ENCODE measurements around the gene NUDCD3.
A peak's percentile ranks its signal among the peaks of the same experiment; 100 is the strongest.

The NUDCD3 gene

DNA sequence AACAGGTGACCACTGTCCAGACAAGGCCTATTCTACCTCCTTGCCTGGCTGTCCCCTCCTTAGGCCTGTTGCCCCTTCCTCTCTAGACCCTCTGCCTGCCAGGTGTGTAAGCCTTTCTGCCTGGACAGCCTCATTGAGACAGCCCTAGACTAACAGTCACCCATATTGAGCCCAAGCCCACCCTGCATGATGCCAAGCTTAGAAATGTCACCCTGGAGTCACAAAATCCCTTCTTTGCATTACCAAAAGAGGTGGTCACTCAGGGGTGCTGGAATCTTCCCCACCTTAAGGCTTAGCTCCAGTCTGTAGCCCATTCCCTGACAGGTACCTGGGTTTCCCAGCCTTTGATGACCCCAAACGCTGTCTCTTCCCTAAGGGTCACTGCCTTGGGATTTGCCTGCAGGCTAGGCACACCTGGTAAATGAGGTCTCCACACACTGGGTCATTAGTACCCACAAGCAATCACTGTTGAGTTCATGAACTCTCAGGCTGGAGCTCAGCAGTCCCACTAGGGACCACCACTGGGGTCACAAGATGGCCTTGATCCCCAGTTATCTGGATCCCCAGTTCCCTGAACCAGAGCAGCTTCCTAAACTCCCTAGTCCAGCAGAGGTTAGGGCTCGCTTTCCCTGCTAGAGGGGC, 110.1 kb downstream of the NUDCD3 start:
- in situ Hi-C loops (cut with HindIII; ENCODE audit: low pct_ligation_motif_present, low pct_unique_long_range_greater_than_20kb, low sequenced_read_pairs), result no loop called here
- no peak for DNase-seq

DNA sequence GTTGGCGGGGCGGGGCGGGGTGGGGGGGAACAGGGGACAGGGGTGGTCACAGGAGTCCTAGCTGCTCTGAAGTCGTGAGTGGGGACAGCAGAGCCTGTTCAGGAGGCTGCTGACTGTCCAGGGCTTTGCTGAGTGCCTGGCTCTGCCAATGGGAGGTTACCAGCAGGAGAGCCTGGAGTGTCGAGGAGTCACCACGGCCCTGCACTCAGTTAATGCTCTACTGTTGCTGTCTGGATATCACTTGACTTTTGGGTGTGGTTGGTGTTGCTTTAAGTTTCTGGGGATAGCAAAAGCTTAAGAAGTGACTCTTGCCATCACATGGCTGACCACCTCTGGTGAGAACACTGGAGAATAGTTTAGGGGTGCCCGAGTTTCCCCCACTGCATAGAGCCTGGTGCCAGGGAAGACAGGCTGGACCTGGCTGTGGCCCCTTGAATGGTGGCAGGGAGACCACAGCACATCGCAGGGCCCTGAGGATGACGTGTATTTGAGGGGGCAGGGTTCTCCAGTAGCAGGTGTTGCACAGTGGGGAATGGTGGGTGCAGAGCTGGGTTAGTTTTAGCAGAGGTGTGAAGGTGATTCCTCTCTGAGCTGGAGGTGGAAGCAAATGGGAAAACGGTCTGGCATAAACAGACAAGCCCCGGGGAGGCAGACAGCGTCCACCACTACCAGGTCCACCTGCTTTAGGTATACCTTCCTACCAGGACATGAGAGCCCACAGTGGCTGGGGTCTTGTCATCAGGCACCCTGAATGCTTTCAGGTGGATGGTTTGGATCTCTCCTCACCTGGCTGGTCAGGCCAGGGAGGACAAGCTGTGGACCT, 110.9 kb downstream of the NUDCD3 start:
- DNase-seq, result no peak
- in situ Hi-C loops (cut with HindIII; ENCODE audit: low pct_ligation_motif_present, low pct_unique_long_range_greater_than_20kb, low sequenced_read_pairs), result no loop called here

DNA sequence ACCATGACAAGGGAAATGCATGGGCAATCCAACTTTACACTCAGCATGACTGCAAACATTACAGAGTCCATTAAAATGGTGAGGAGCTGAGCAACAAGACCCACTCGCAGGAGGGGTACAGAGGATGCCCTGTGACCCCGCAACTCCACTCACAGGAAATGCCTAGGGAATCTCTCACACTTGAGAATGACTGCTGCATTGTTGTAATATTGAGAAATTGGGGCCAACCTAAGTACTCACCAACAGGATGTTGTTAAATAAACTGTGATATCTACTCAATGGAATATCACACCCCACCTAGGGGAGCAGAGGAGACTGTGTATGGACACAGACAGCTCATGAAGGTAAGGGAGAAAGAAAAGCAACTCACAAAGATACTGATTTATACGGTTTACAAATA, 111.7 kb downstream of the NUDCD3 start:
- in situ Hi-C loops (cut with HindIII; ENCODE audit: low pct_ligation_motif_present, low pct_unique_long_range_greater_than_20kb, low sequenced_read_pairs), result no loop called here
- peak; percentile 23 for DNase-seq

DNA sequence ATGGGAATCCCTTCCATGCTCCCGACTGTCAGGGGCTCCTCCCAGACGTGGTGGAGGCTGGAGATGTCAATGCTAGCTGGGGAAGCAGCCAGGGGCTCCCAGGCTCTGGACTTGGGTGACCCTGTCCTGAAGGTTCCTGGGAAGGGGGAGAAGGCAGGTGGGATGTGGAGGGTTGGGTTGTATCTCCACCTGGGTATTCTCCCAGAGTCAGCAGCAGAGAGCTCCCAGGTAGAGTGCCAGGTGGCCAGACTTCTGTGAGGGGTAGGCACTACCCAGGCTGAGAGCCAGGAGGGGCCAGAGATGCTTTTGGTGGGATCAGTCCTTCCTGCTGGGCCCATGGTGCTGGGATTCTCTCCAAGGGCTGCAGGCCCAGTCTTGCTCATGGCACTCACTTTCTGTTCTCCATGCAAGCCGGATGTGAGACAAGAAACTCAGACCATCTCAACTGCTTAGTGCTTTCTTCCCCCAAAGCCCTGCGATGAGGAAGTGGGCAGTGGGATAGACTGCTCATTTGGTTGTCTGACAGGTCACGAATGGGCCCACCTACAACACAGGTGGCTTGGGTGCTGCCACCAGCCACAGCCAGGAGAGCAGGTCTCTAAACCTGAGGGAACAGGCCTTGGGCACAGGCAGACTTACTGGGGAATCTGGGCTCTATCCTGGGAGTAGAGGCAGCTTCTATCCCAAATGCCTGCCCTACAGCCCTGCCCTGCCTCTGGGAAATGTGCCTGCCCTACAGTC, 112.6 kb downstream of the NUDCD3 start:
- in situ Hi-C loops (cut with HindIII; ENCODE audit: low pct_ligation_motif_present, low pct_unique_long_range_greater_than_20kb, low sequenced_read_pairs), result no loop called here
- DNase-seq, result no peak

DNA sequence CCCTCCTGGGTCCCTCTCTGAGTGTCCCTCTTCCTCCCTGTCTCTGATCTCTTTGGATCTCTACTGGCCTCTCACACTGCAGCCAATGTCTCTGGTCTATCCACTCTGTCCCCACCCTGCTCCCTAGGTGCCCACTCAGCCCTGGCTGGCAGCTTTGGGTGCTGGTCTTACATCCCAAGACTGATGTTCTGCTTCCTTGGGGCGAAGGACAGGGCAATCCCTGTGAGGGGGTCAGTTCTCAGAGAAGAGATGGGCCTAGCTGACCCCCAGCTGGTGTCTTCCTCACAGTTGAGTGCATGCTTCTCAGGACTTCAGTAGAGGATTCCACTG, 113.4 kb downstream of the NUDCD3 start:
- in situ Hi-C loops (cut with HindIII; ENCODE audit: low pct_ligation_motif_present, low pct_unique_long_range_greater_than_20kb, low sequenced_read_pairs), result no loop called here
- no peak for DNase-seq

DNA sequence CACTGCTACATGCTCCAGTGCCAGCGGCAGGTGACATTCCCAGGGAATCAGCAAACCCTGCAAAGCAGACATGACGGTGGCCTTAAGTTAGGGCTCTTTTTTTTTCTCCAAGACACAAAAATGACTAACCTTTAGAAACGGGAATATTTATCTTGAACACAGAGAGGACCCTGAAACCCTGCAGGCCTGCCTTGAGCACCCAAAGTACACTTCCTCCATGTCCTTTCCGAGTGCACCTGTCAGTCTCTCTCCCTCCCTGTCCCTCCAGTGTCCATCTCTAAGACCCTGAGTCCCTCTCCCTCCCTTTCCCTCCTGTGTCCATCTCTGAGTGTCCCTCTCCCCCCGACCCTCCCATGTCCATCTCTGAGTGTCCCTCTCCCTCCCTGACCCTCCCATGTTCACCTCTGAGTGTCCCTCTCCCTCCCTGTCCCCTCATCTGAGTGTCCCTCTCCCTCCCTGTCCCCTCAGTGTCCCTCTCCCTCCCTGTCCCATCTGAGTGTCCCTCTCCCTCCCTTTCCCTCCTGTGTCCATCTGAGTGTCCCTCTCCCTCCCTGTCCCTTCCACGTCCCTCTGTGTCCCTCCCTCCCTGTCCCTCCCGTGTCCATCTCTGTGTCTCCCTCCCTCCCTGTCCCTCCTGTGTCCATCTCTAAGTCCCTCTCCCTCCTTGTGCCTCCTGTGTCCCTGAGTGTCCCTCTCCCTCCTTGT, 113.9 kb downstream of the NUDCD3 start:
- in situ Hi-C loops (cut with HindIII; ENCODE audit: low pct_ligation_motif_present, low pct_unique_long_range_greater_than_20kb, low sequenced_read_pairs), result no loop called here
- DNase-seq, result no peak

DNA sequence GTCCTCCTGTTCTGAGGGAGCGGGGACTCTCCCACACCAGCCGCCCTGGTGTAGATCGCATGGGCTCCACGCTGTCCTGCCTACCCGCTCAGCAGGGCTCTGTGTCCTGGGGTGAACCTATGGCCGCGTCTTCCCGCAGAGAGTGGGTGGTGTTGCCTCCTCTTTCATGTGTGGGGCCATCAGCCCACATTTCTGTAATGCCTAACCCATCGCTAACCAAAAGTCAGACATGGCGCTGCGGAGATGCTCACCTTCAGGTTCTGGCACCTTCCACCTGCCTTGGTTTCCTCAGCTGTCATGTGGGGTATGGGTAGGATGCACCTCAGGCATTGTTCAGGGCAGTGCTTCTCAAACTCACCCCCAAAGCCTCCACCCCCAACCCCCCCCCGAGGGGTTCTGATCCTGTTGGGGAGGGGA, 114.5 kb downstream of the NUDCD3 start:
- DNase-seq, result no peak
- in situ Hi-C loops (cut with HindIII; ENCODE audit: low pct_ligation_motif_present, low pct_unique_long_range_greater_than_20kb, low sequenced_read_pairs), result no loop called here

DNA sequence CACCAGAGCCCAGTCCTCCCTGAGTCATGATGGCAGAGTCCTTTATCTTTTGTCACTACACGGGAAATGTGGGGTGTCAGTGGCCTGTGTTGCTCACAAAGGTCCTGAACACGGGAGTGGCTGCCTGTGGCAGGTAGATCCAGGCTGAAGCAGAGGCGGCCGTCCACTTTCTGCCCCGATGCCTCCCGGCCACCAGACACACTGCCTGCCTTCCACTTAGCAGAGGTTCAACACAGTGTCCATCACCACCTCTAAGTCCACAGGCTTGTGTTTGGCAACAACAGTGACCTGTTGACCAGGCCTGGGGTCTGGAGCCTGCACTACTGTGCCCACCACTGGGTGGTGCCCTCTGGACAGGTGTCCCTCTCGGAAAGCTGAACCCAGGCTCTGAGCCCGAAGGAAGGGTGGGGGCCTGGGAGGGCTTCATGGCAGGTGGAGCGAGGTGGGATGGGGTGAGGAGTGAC, 115.2 kb downstream of the NUDCD3 start:
- peak; percentile 42 for DNase-seq
- in situ Hi-C loops (cut with HindIII; ENCODE audit: low pct_ligation_motif_present, low pct_unique_long_range_greater_than_20kb, low sequenced_read_pairs), result no loop called here

DNA sequence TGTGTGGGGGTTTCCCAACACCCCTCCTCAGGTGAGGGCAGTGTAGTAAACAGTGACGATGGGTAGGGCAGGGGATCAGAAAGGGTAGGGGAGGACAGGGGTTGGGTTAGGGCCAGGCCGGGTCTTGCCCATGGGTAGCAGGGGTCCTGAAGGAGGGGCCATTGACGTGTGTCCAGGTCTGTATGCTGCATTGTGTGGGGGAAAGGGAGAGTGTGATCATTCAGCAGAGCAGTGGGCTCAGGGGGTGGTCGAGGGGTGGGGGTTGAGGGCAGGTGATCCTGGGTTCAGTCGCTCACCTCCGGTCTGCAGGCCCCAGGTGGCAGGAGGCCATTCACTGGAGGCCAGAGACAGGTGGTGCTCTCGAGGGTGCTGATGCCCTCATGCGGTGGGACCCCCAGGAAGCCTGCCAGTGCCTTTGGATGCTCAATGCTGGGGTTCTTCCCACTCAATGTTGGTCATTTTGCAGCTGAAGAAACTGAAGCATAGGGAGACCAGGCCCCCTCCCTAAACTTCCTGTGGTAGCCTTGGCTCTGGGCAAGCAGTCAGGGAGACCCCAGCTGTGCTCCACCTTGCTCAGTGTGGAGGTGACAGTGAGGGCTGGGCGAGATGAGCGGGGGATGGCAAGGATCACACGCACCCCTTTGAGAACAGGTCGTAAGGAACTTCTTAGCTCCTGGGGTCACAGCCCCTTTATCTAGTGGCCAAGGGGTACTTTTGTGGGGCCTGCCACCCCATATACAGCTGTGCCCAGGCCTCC, 116.3 kb downstream of the NUDCD3 start:
- in situ Hi-C loops (cut with HindIII; ENCODE audit: low pct_ligation_motif_present, low pct_unique_long_range_greater_than_20kb, low sequenced_read_pairs), result no loop called here

DNA sequence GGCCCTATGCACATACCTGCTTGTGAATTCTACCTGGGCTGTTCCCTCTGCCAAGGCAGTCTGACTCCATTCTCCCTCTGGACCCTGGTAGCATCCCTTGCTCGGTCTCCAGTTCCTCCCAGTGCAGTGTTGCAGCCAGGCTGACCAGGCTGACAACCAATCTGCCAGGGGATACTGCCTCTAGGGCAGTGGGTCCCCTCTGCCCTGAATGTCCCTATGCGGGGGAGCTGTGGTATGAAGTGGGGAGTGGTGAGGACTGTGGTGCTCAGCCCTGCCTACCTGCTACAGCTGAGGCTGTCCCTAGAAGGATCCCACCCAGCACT, 117.1 kb downstream of the NUDCD3 start:
- DNase-seq, result no peak

More for the DNA sequence above, 116.3 kb downstream of the NUDCD3 start:
- DNase-seq, result no peak

DNA sequence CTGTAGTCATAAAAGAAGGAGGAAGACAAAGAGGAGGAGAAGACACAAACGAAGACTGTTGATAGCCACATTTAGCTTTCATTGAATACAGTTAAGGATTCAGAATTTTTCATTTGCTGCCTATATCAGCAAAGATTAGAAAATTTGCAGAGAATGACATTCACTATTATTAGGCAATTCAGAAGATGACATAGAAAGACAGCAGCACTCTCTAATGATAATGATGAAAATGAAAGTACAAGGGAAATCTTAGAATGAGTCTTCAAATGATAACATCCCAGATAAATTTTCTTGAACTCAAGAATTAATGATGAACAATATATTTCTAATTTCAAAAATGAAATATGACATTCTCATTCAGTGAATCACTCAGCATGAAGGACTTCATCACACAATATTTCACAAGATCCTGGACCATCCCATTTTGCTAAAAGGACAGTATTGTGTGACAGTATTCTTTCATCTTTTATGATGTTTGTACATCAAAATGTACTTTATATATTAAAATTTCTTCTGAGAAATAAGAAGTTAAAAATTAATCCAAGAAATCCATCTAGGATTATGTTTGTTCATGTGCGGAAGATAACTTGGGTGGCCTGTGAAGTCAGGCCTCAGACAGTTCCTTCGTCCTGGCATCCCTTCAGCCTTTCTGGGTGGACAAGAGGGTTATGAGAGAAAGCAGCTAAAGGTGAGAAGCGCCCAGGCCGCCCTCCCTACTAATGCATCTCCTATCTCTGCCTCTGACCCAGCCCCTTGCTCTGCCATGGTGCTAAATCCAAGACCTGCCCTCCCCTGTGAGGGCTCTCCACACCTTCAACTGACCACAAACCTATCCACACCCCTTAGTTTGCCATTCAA, 117.7 kb downstream of the NUDCD3 start:
- in situ Hi-C loops (cut with HindIII; ENCODE audit: low pct_ligation_motif_present, low pct_unique_long_range_greater_than_20kb, low sequenced_read_pairs), result no loop called here

More for the DNA sequence above, 117.1 kb downstream of the NUDCD3 start:
- in situ Hi-C loops (cut with HindIII; ENCODE audit: low pct_ligation_motif_present, low pct_unique_long_range_greater_than_20kb, low sequenced_read_pairs), result no loop called here

DNA sequence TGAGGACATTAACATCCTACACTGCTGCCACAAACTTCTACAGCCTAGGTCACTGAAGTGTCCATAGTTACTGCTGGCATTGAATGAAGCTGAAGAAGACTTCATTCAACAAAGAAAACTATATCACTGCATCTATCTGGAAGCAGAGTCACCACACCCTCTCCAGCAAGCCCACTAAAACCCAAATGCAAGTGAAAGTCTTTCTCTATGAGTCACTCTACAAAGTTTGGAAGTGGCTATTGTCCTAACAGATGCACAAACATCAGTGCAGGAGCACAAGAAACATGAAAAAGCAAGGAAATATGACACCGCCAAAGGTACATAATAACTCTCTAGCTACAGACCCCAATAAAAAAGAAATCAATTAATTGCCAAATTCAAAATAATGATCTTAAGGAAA, 121.6 kb downstream of the NUDCD3 start:
- in situ Hi-C loops (cut with HindIII; ENCODE audit: low pct_ligation_motif_present, low pct_unique_long_range_greater_than_20kb, low sequenced_read_pairs), result no loop called here
- DNase-seq, result no peak

More for the DNA sequence above, 117.7 kb downstream of the NUDCD3 start:
- DNase-seq, result no peak

DNA sequence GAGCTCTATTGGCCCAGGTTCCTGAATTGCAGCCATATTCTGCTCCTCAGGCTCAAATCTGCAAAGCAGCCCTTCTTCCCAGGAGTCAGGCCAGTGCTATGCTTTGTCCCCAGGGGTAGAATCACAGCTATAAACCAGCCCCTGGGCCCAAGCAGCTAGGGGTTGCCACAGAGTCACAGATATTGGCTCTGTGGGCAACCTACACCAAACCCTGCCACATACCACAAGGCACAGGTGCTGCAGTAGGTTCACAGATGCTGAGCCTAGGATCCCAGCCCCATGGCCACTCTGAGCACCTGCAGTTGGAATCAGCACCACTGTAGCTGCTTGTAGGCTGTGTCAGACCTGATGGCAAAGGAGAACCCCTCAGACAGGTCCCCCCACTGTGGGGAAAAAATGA, 122.0 kb downstream of the NUDCD3 start:
- in situ Hi-C loops (cut with HindIII; ENCODE audit: low pct_ligation_motif_present, low pct_unique_long_range_greater_than_20kb, low sequenced_read_pairs), result no loop called here
- DNase-seq, result no peak

DNA sequence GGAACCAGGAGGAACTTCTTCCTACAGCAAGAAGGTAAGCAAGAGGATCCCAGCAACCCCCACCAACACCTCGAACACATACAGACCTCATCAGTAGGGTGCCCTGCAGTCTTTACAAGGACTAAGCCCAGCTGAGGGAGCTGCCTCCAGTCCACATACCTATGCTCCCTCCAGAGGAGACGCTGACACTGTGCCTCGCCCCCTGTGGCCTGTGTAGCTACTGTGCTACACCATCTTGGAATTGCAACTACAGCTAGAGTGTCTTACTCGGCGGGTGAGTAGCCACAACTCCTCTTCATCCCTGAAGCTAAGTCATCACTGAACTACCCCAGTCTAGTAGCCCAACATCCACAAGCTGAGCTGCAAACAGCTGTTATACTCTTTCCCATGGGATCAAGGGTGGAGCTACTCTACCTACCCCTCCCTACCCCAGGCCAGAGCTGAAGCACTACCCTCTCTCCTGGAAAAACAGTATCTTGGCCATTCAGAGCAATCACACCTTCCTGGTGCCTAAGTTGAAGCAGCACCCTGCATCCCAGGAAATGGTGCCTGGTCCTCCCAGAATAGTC, 122.9 kb downstream of the NUDCD3 start:
- in situ Hi-C loops (cut with HindIII; ENCODE audit: low pct_ligation_motif_present, low pct_unique_long_range_greater_than_20kb, low sequenced_read_pairs), result no loop called here
- no peak for DNase-seq

DNA sequence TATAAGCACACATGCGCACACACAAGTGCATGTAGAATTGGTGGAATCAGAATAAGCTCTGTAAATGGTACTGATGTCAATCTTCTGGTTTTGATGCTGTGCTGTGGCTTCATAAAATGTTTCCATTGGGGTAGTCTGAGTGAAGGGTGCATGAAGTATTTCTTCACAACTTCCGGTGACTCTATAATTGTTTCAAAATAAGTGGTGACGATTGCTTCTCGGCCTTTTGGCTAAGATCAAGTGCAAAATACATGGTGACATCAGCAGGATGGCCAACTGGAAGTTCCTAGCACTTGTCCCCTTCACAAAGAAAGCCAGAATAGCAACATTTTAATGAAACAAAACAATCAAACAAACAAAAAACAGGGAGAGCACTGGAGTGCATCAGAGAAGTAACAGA, 123.5 kb downstream of the NUDCD3 start:
- DNase-seq, result no peak
- in situ Hi-C loops (cut with HindIII; ENCODE audit: low pct_ligation_motif_present, low pct_unique_long_range_greater_than_20kb, low sequenced_read_pairs), result no loop called here

DNA sequence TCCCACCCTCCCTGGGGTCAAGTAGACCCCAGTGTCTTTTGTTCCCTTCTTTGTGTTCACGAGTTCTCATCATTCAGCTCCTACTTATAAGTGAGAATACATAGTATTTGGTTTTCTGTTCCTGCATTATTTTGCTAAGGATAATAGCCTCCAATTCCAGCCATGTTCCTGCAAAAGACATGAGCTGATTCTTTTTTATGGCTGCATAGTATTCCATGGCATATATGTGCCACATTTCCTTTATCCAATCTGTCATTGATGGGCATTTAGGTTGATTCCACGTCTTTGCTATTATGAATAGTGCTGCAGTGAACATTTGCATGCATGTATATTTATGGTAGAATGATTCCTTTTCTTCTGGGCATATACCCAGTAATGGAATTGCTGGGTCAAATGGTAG, 136.8 kb downstream of the NUDCD3 start:
- in situ Hi-C loops (cut with HindIII; ENCODE audit: low pct_ligation_motif_present, low pct_unique_long_range_greater_than_20kb, low sequenced_read_pairs), result no loop called here
- DNase-seq, result no peak

All from ACHN (cell line).